HepG2 (cell line): Measurements from ENCODE around the gene SIGLEC7. TPM values are rescaled to one million over a fixed set of nuclear protein-coding genes. Genes with fewer than 3 reads are reported as not detected.

Source experiments
- CREBL2 ChIP-seq: sonication (generic); formaldehyde crosslinking; IDR thresholded peaks from 2 replicates; pipeline ENCODE4 v1.8.1; 2023; ENCODE audit warnings: missing genetic modification reagents, mild to moderate bottlenecking, borderline replicate concordance
- FOXJ3 ChIP-seq: sonication (generic); formaldehyde crosslinking; IDR thresholded peaks from 2 replicates; pipeline ENCODE4 v1.4.0; 2020; ENCODE audit warnings: missing genetic modification reagents, mild to moderate bottlenecking, borderline replicate concordance
- FOXK1 ChIP-seq: sonication (generic); formaldehyde crosslinking; IDR thresholded peaks from 2 replicates; pipeline ENCODE4 v1.4.0; 2020; ENCODE audit warnings: low read depth, missing genetic modification reagents, borderline replicate concordance
- MEIS2 ChIP-seq: sonication (generic); formaldehyde crosslinking; IDR thresholded peaks from 2 replicates; pipeline ENCODE4 v1.9.0; 2021; ENCODE audit warnings: mild to moderate bottlenecking, missing genetic modification reagents
- PBX2 ChIP-seq: IDR thresholded peaks from 2 replicates; pipeline ENCODE4 v1.6.1; 2016; ENCODE audit warnings: control low read depth
- POLR2AphosphoS2 ChIP-seq: IDR thresholded peaks from 2 replicates; pipeline ENCODE4 v1.6.1; 2011; ENCODE audit warnings: low read depth, low read length, improper control_type of control experiment
- PRDM4 ChIP-seq: sonication (generic); formaldehyde crosslinking; IDR thresholded peaks from 2 replicates; pipeline ENCODE4 v1.9.0; 2021; ENCODE audit warnings: missing genetic modification reagents, borderline replicate concordance
- TARDBP ChIP-seq: sonication (generic); formaldehyde crosslinking; IDR thresholded peaks from 2 replicates; pipeline ENCODE4 v1.8.0; 2022; ENCODE audit warnings: mild to moderate bottlenecking, missing genetic modification reagents
- ZBTB34 ChIP-seq: sonication (generic); formaldehyde crosslinking; IDR thresholded peaks from 2 replicates; pipeline ENCODE4 v1.8.0; 2022; ENCODE audit warnings: mild to moderate bottlenecking, missing genetic modification reagents
- ZFYVE20 ChIP-seq: sonication (generic); formaldehyde crosslinking; IDR thresholded peaks from 2 replicates; pipeline ENCODE4 v1.8.0; 2023; ENCODE audit warnings: low read depth, mild to moderate bottlenecking, moderate library complexity, missing genetic modification reagents, borderline replicate concordance
- ZNF318 ChIP-seq: sonication (generic); formaldehyde crosslinking; IDR thresholded peaks from 2 replicates; pipeline ENCODE4 v1.4.0; 2020; ENCODE audit warnings: mild to moderate bottlenecking, missing genetic modification reagents
- ZNF546 ChIP-seq: sonication (generic); formaldehyde crosslinking; conservative IDR thresholded peaks from 2 replicates; pipeline ENCODE4 v1.8.1; 2023; ENCODE audit warnings: mild to moderate bottlenecking, missing genetic modification reagents
- ZNF598 ChIP-seq: sonication (generic); formaldehyde crosslinking; IDR thresholded peaks from 2 replicates; pipeline ENCODE4 v1.5.1; 2020; ENCODE audit warnings: mild to moderate bottlenecking, missing genetic modification reagents, borderline replicate concordance
- ZNF766 ChIP-seq: sonication (generic); formaldehyde crosslinking; IDR thresholded peaks from 2 replicates; pipeline ENCODE4 v1.5.0; 2020; ENCODE audit warnings: missing genetic modification reagents, borderline replicate concordance
- ZNF816 ChIP-seq: sonication (generic); formaldehyde crosslinking; IDR thresholded peaks from 2 replicates; pipeline ENCODE4 v1.8.0; 2022; ENCODE audit warnings: missing genetic modification reagents, mild to moderate bottlenecking, borderline replicate concordance
- polyA plus RNA-seq, 8 experiments: library from polyadenylated mRNA; depleted of rRNA in 3 of 8; stranded (reverse) in 7 of 8; unstranded in 1 of 8; fragments of >200 nt; fragmentation: Illumina TruSeq in 4 of 8; extraction: Trizol in 4 of 8; gene quantifications; 2 replicates each; pipeline versions ENCODE4 v1.2.1 to v1.2.3, GENCODE V29; 2011 to 2016; ENCODE audit warnings: low read depth in 4 of 8, missing spikeins in 1 of 8, mixed read lengths in 1 of 8; ENCODE audit not compliant: insufficient read depth in 1 of 8
- total RNA-seq, 5 experiments: library from RNA; depleted of rRNA; stranded (reverse); fragments of >200 nt; fragmentation: Illumina TruSeq; extraction: Trizol; gene quantifications; 2 replicates each; pipeline ENCODE4 v1.2.3, GENCODE V29; 2016; ENCODE audit warnings: low read depth in 1 of 5

The SIGLEC7 gene
- total and polyA plus RNA-seq, 2 of the 13 experiments (the other 11 are each of a cell fraction or from before 2014, with no cell fraction given): not detected

GRCh38 chr19:51108066-51108804, 33.9 kb upstream of the SIGLEC7 start, which contains the start of gene CTU1 (continued):
- TF ChIP-seq FOXK1 (peak; percentile 92), CREBL2 (CRISPR knock-in tag) (no peak), TARDBP (CRISPR knock-in tag) (peak; percentile 89), PBX2 (CRISPR knock-in tag) (no peak), MEIS2 (CRISPR knock-in tag) (no peak), ZNF598 (peak; percentile 74; the same call in 1 of the 2 replicates), ZBTB34 (CRISPR knock-in tag) (no peak), POLR2AphosphoS2 (no peak), ZNF766 (peak; percentile 69; the same call in 1 of the 2 replicates), PRDM4 (CRISPR knock-in tag) (no peak), FOXJ3 (CRISPR knock-in tag) (peak; percentile 44; the same call in 1 of the 2 replicates), ZNF546 (no peak), ZNF816 (no peak), ZNF318 (CRISPR knock-in tag) (no peak), ZFYVE20 (CRISPR knock-in tag) (no peak)
